Measurements from ENCODE around the gene ENTPD8. TPM values are rescaled to one million over a fixed set of nuclear protein-coding genes. Genes with fewer than 3 reads are reported as not detected.

The ENTPD8 gene
- total RNA-seq, 4 donors from 2014 or later = not detected

DNA sequence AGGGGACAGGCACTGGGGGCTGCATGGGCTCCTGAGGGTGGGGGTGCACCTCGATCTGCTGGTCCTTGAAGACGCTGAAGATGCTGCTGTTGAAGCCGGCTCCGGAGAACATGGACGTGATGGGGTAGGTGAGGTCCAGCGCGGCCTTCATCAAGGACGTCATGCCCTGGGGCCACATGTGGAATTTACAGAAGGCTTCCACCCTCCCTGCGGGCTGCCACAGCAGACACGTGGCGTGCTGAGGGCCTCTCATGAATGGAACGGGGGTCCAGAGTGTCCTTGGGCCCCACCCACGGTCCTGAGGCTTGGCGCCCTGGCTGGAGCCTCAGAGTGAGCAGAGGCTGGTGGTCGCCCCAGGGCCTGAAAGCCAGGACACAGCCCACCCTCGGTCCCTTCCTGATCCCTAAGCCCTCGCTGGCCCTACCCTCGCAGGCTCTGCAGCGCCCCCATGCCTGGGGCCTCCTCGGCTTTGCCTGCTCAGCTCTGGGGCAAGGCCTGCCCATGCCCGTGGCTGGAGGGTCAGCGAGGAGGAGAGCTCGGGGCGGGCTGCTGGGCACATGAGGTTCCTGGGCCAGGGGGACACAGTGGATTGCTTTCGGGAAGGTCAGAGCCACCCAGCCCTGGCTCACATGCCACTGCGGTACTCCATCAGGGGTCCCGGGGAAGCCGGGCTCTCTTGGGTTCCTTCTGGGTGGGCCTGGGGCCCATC is 23.3 kb upstream of the ENTPD8 start:
- TF ChIP-seq POLR2A (IDR thresholded peaks at IDR 0.05) = no peak
- TF ChIP-seq, protein P1, sequence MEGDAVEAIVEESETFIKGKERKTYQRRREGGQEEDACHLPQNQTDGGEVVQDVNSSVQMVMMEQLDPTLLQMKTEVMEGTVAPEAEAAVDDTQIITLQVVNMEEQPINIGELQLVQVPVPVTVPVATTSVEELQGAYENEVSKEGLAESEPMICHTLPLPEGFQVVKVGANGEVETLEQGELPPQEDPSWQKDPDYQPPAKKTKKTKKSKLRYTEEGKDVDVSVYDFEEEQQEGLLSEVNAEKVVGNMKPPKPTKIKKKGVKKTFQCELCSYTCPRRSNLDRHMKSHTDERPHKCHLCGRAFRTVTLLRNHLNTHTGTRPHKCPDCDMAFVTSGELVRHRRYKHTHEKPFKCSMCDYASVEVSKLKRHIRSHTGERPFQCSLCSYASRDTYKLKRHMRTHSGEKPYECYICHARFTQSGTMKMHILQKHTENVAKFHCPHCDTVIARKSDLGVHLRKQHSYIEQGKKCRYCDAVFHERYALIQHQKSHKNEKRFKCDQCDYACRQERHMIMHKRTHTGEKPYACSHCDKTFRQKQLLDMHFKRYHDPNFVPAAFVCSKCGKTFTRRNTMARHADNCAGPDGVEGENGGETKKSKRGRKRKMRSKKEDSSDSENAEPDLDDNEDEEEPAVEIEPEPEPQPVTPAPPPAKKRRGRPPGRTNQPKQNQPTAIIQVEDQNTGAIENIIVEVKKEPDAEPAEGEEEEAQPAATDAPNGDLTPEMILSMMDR (IDR thresholded peaks at IDR 0.05) = no peak
- peak in 1 of 2 donors; percentile 86 for DNase-seq (ENCODE audit: low spot score in 2 of 2)
- WGBS, 2 donors = 94% methylated on average over 15 to 26 of the region's 28 CpGs
- no peak overlapping the region for H3K4me3 ChIP-seq (ENCODE audit: low read depth, poor library complexity, severe bottlenecking)
- intact Hi-C loops (cut with DNase I; ENCODE audit: low total_unique reads) = no loop called here

DNA sequence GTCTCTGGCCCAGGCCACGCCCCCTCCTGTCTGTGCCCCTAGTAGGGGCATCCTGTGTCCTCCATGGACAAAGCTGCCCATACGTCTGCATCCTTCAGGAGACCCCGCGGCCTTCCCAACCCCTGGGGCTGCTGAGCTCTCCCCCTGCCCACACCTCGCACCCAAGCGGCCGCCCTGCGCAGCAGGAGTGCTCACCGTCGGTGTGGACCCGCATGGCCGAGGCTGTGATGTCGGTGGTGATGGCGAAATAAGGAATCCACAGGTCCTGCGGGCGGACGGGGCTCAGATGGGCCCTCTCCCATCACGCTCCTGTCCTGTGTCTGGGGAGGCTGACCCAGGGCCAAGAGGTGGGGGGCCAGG is 22.8 kb upstream of the ENTPD8 start:
- H3K4me3 ChIP-seq (ENCODE audit: low read depth, poor library complexity, severe bottlenecking) = no peak overlapping the region
- TF ChIP-seq, protein P1 (IDR thresholded peaks at IDR 0.05) = no peak
- intact Hi-C loops (cut with DNase I; ENCODE audit: low total_unique reads) = no loop called here
- WGBS, 2 donors = 97 to 98% methylated on average over 18 of the region's 18 CpGs
- DNase-seq (ENCODE audit: low spot score in 2 of 2) = no peak

DNA sequence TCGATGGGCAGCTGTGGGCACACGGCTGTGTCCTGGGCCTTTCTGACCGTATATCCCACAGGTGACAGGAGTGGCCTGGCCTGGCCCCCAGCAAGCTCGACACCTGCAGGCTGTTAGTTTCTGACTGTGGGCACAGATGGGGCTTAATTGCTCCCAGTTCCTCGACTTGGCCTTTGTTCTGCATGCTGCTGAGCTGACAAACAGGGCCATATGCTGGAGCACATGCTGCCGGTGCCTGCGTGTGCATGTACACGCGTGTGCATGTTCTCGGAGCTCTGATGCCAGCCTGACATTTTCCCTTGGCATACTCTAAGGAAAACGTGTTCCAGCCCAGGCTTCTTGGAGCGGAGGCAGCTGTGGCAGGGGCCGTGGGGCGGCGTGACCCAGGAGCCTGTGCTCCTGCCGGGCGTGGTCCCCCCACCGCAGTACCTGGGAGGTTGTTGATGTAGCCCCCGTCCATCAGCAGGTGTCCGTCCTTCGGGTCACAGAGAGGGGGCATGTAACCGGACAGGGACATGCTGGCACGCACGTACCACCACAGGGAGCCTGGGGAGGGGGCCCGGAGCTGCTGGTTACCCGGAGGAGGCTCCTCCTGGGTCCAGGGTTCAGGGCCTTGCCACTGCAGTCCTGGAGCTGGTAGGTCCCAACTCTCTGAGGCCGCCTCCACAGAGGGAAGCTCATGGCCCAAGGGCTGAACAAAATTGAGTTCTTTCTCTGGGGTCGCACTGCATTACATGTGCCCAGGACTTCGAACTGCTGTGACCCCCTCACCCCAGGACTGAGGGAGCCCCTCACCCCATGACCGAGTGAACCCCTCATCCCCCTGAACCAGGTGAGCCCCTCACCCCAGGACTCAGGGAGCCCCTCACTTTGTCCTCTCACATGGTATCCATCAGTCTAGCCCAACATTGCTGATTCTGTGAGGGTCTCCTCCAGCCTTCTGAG is 22.1 kb upstream of the ENTPD8 start:
- peak in 1 of 2 donors; percentile 79 for DNase-seq (ENCODE audit: low spot score in 2 of 2)
- H3K4me3 ChIP-seq (ENCODE audit: low read depth, poor library complexity, severe bottlenecking) = no peak overlapping the region
- intact Hi-C loops (cut with DNase I; ENCODE audit: low total_unique reads) = no loop called here
- TF ChIP-seq, protein P1 (IDR thresholded peaks at IDR 0.05) = no peak
- TF ChIP-seq POLR2A (IDR thresholded peaks at IDR 0.05) = no peak
- 89 to 91% methylated on average over 16 to 26 of the region's 30 CpGs for WGBS, 2 donors

DNA sequence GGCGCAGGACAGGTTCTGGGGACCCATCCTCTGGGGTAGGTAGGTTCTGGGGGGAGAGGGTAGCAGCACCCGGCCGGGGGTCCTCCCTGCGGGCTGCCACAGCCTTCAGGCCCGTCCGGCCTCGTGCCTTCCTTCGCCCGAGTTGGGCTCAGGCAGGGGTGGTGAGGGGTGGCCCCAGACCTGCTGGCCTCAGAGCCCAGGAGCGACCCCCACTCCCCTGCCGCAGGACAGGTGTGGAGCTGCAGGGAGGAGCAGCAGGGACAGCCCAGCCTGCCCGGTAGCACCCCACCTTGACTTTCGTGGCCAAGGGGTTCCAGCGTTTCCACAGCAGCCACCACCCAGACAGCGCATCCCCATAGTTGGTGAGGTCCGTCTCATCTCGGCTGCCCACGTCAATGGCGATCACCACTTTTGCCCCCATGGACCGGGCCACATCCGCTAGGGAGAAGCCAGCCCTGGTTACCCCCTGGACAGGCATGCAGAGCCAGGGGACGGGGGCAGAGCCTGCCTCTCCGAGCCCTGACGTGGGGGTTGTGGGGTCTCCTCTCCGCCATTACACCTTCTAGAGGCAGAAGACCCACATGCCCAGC is 21.3 kb upstream of the ENTPD8 start:
- DNase-seq (ENCODE audit: low spot score in 2 of 2) = peak in 1 of 2 donors; percentile 84
- H3K4me3 ChIP-seq (ENCODE audit: low read depth, poor library complexity, severe bottlenecking) = no peak overlapping the region
- 90 to 91% methylated on average over 17 to 24 of the region's 25 CpGs for WGBS, 2 donors
- TF ChIP-seq, protein P1 (IDR thresholded peaks at IDR 0.05) = no peak
- TF ChIP-seq POLR2A (IDR thresholded peaks at IDR 0.05) = no peak
- intact Hi-C loops (cut with DNase I; ENCODE audit: low total_unique reads) = no loop called here

DNA sequence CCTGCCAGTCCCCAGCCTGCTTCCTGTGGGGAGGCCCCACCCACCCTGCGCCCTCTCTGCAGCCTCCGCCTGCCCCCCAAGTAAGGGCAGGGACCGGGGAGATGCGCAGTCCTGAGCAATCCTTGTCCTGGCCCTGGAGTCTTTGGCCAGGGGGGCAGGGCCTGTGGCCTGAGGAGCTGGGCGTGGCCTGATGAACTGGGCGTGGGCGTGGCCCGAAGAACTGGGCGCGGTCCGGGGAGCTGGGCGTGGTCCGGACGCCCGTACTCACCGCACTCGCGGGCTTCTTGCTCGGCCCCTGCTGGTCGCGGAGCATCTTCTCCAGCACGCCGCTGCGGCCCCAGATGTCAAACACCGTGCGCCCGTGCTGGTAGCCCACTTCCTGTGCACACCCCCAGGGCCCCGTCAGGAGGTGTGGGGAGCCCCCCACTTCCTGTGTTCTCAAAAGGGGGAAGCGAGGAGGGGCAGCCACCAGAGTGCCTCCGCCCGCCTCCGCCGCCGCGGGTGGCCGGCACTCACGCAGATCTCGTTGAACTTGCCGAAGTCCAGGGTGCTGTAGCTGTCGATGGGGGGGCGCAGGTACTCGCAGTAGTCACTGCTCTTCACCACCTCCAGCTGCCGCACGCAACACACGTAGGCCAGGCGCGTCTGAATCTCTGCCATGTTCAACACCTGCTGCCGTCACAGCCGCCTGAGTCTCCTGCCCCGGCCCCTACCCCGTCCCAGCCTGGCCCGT is 20.7 kb upstream of the ENTPD8 start:
- DNase-seq (ENCODE audit: low spot score in 2 of 2) = peak in 1 of 2 donors; percentile 91
- H3K4me3 ChIP-seq (ENCODE audit: low read depth, poor library complexity, severe bottlenecking) = no peak overlapping the region
- 76 to 80% methylated on average over 29 to 42 of the region's 52 CpGs for WGBS, 2 donors
- TF ChIP-seq POLR2A (IDR thresholded peaks at IDR 0.05) = no peak
- TF ChIP-seq, protein P1 (IDR thresholded peaks at IDR 0.05) = no peak
- intact Hi-C loops (cut with DNase I; ENCODE audit: low total_unique reads) = no loop called here

Measured in lower leg skin (tissue), 4 donors.